SK-N-SH (cell line): ENCODE data around the gene GLYATL1. TPM values are rescaled to one million over a fixed set of nuclear protein-coding genes. Genes with fewer than 3 reads are reported as not detected.

Source experiments
- CTCF ChIA-PET: fragments of 300-600, 350-600 bp; formaldehyde crosslinking; extraction: SDS; loops from one replicate; lab custom pipeline; 2021; lab: Yijun Ruan, JAX
- POLR2A ChIA-PET: fragments of 350-600 bp; sonication (Branson Sonifier 250); formaldehyde crosslinking; extraction: SDS; loops from one replicate; lab custom pipeline; 2020; ENCODE audit warnings: antibody characterized with exemption, inconsistent platforms; lab: Yijun Ruan, JAX
- DNase-seq: peaks from one replicate; pipeline ENCODE4 v3.0.0; 2012
- H2AFZ ChIP-seq: fragments of 200-600 bp; sonication (generic); 2 replicates; pipeline ENCODE4 v1.8.1; 2016; ENCODE audit warnings: antibody characterized with exemption, mild to moderate bottlenecking, low read depth
- H3F3A ChIP-seq: fragments of 200-600 bp; sonication (generic); replicated peaks from 2 replicates; pipeline ENCODE3; 2016; ENCODE audit warnings: antibody characterized with exemption, mild to moderate bottlenecking; ENCODE audit not compliant: insufficient read depth
- H3K27ac ChIP-seq, 2 experiments: fragments of 200-500 bp in 1 of 2; fragments of 200-600 bp in 1 of 2; sonication (Bioruptor generic) in 1 of 2; sonication (generic), shearing (Covaris generic) in 1 of 2; 2 replicates each; pipeline versions ENCODE4 v1.5.1 to v1.6.1; 2014 to 2016; ENCODE audit warnings: low read depth in 2 of 2, inconsistent platforms in 1 of 2, low read length in 1 of 2, mild to moderate bottlenecking in 1 of 2, mixed read lengths in 1 of 2
- H3K27me3 ChIP-seq: fragments of 200-600 bp; sonication (generic), shearing (Covaris generic); 2 replicates; pipeline ENCODE4 v1.6.1; 2016; ENCODE audit warnings: mixed run types; ENCODE audit not compliant: insufficient read depth
- H3K36me3 ChIP-seq, 2 experiments: fragments of 200-500 bp in 1 of 2; fragments of 200-600 bp in 1 of 2; sonication (Bioruptor generic) in 1 of 2; sonication (generic) in 1 of 2; replicated peaks in 1 of 2; 2 replicates each; pipeline versions ENCODE3 to v1.5.1; 2014 to 2016; ENCODE audit warnings: low read length in 1 of 2, mild to moderate bottlenecking in 1 of 2; ENCODE audit not compliant: insufficient read depth in 2 of 2, control insufficient read depth in 1 of 2
- H3K4me1 ChIP-seq, 2 experiments: fragments of 200-500 bp in 1 of 2; fragments of 200-600 bp in 1 of 2; sonication (Bioruptor generic) in 1 of 2; sonication (generic), shearing (Covaris generic) in 1 of 2; 2 replicates each; pipeline versions ENCODE4 v1.5.1 to v1.6.1; 2014 to 2016; ENCODE audit warnings: low read depth in 1 of 2, low read length in 1 of 2, mixed run types in 1 of 2; ENCODE audit not compliant: insufficient read depth in 2 of 2, control insufficient read depth in 1 of 2
- H3K4me2 ChIP-seq: fragments of 200-600 bp; sonication (generic), shearing (Covaris generic); 2 replicates; pipeline ENCODE4 v1.6.1; 2017; ENCODE audit warnings: mixed run types
- H3K4me3 ChIP-seq, 2 experiments: fragments of 200-500 bp in 1 of 2; fragments of 200-600 bp in 1 of 2; sonication (Bioruptor generic) in 1 of 2; sonication (generic), shearing (Covaris generic) in 1 of 2; 2 replicates each; pipeline versions ENCODE4 v1.5.1 to v1.8.1; 2014 to 2016; ENCODE audit warnings: low read depth in 2 of 2, inconsistent platforms in 1 of 2, low read length in 1 of 2, mild to moderate bottlenecking in 1 of 2, mixed read lengths in 1 of 2, moderate library complexity in 1 of 2
- H3K79me2 ChIP-seq: fragments of 200-600 bp; sonication (generic); 2 replicates; pipeline ENCODE4 v1.8.1; 2017; ENCODE audit warnings: mild to moderate bottlenecking; ENCODE audit not compliant: insufficient read depth
- H3K9ac ChIP-seq: fragments of 200-600 bp; sonication (generic); 2 replicates; pipeline ENCODE4 v1.6.1; 2017; ENCODE audit warnings: mixed run types
- H3K9me2 ChIP-seq: fragments of 200-600 bp; sonication (generic); 2 replicates; pipeline ENCODE4 v1.6.1; 2017; ENCODE audit warnings: mixed run types
- H3K9me3 ChIP-seq: fragments of 200-600 bp; sonication (generic); 2 replicates; pipeline ENCODE4 v1.6.1; 2017; ENCODE audit warnings: mixed run types, mild to moderate bottlenecking, moderate library complexity
- H4K20me1 ChIP-seq: fragments of 200-600 bp; sonication (generic); 2 replicates; pipeline ENCODE4 v1.6.1; 2017; ENCODE audit warnings: mild to moderate bottlenecking, mixed run types; ENCODE audit not compliant: insufficient read depth
- CHD2 ChIP-seq: fragments of 150-350 bp; IDR thresholded peaks from 2 replicates; pipeline ENCODE4 v1.6.1; 2018; ENCODE audit warnings: low read length; ENCODE audit not compliant: partially characterized antibody
- EP300 ChIP-seq, 2 experiments: IDR thresholded peaks; 2 replicates each; pipeline versions ENCODE4 v1.4.0 to v1.6.1; 2012; ENCODE audit warnings: borderline replicate concordance in 1 of 2, low read depth in 1 of 2, low read length in 1 of 2
- EZH2phosphoT487 ChIP-seq: fragments of 200-600 bp; sonication (generic); IDR thresholded peaks from 2 replicates; pipeline ENCODE4 v1.6.1; 2017; ENCODE audit warnings: low read depth, mixed run types, mild to moderate bottlenecking, antibody characterized with exemption, moderate library complexity, borderline replicate concordance
- FOXM1 ChIP-seq: IDR thresholded peaks from 2 replicates; pipeline ENCODE4 v1.4.0; 2012; ENCODE audit warnings: low read depth, mild to moderate bottlenecking
- JUND ChIP-seq: IDR thresholded peaks from 2 replicates; pipeline ENCODE4 v1.4.0; 2012
- MAX ChIP-seq: IDR thresholded peaks from 2 replicates; pipeline ENCODE4 v1.4.0; 2012; ENCODE audit warnings: low read depth
- MEF2A ChIP-seq: IDR thresholded peaks from 2 replicates; pipeline ENCODE4 v1.4.0; 2012; ENCODE audit warnings: low read depth, borderline replicate concordance
- MXI1 ChIP-seq: IDR thresholded peaks from 2 replicates; pipeline ENCODE4 v1.6.1; 2012; ENCODE audit warnings: mild to moderate bottlenecking, low read depth, low read length, improper control_type of control experiment
- NRF1 ChIP-seq: IDR thresholded peaks from 2 replicates; pipeline ENCODE4 v1.6.1; 2012; ENCODE audit warnings: low read depth, mild to moderate bottlenecking, low read length
- POLR2AphosphoS5 ChIP-seq: IDR thresholded peaks from 2 replicates; pipeline ENCODE4 v1.6.1; 2012; ENCODE audit warnings: low read depth, low read length
- RCOR1 ChIP-seq: fragments of 150-350 bp; IDR thresholded peaks from 2 replicates; pipeline ENCODE4 v1.6.1; 2017; ENCODE audit warnings: antibody characterized with exemption, low read length
- RXRA ChIP-seq: IDR thresholded peaks from 2 replicates; pipeline ENCODE4 v1.4.0; 2012; ENCODE audit warnings: low read depth, mild to moderate bottlenecking, borderline replicate concordance
- SIN3A ChIP-seq: IDR thresholded peaks from 2 replicates; pipeline ENCODE4 v1.6.1; 2012; ENCODE audit warnings: low read depth, mild to moderate bottlenecking, low read length, moderate library complexity, borderline replicate concordance
- TCF12 ChIP-seq: IDR thresholded peaks from 2 replicates; pipeline ENCODE4 v1.4.0; 2012
- TEAD4 ChIP-seq: IDR thresholded peaks from 2 replicates; pipeline ENCODE4 v1.4.0; 2012; ENCODE audit warnings: mild to moderate bottlenecking, borderline replicate concordance; ENCODE audit not compliant: insufficient read depth
- YY1 ChIP-seq: IDR thresholded peaks from 2 replicates; pipeline ENCODE4 v1.4.0; 2012; ENCODE audit warnings: low read depth, mild to moderate bottlenecking
- ZBTB33 ChIP-seq: IDR thresholded peaks from 2 replicates; pipeline ENCODE4 v1.4.0; 2012; ENCODE audit warnings: low read depth, borderline replicate concordance
- WGBS: methylation state at CpG from one replicate; pipeline ENCODE4 v1.1.6; 2017; ENCODE audit warnings: low lambda C conversion rate; 5-methylcytosine and 5-hydroxymethylcytosine counted together
- polyA plus RNA-seq, 3 experiments: library from polyadenylated mRNA; depleted of rRNA; stranded (reverse); fragments of >200 nt; gene quantifications; 2 replicates each; pipeline ENCODE4 v1.2.3, GENCODE V29; 2012

GLYATL1 gene
- polyA plus RNA-seq, 1 of the 3 experiments (the other 2 are of a cell fraction) = 0.21 TPM

- H3K4me2 ChIP-seq = no peak overlapping the region
- POLR2A ChIA-PET = interaction anchor here (1.2 kb wide), 1 partner anchor 22 kb away, joined by 3 read pairs; no protein-coding TSS in a partner anchor
- H3K9me3 ChIP-seq = no peaks in the 10 kb centered on the region
- no peaks in the 10 kb centered on the region for H3K9me2 ChIP-seq
- TF ChIP-seq YY1 (no peak), CHD2 (no peak), NRF1 (no peak), EZH2phosphoT487 (no peak), MAX (no peak), MXI1 (no peak), MEF2A (no peak)
- TF ChIP-seq, all 33 proteins: peak for 0
- H3F3A ChIP-seq = no peaks in the 10 kb centered on the region
- CTCF ChIA-PET = interaction anchor here (1.3 to 2.4 kb wide), 4 partner anchors 20 to 230 kb away, joined by 5 to 10 read pairs (median 7); no protein-coding TSS in a partner anchor
- no peaks in the 10 kb centered on the region for H3K27me3 ChIP-seq
- no peak overlapping the region for H3K9ac ChIP-seq
- H4K20me1 ChIP-seq = no peaks in the 10 kb centered on the region
- WGBS = 20% methylated on average over 6 of the region's 6 CpGs
- no peak for DNase-seq
- H3K27ac ChIP-seq = no peak overlapping the region
- peak overlapping the region; percentile 6; the same call in 1 of the 2 replicates for H2AFZ ChIP-seq
- peaks cover 0 to 9% of the 10 kb centered on the region in 2 experiments; a peak in 2 of 4 replicates for H3K4me1 ChIP-seq
- H3K4me3 ChIP-seq = no peak overlapping the region
- H3K36me3 ChIP-seq = no peaks in the 10 kb centered on the region
- H3K79me2 ChIP-seq = no peaks in the 10 kb centered on the region
These were observed 11.2 kb upstream of the GLYATL1 start for GRCh38 chr11:58928107-58928499.

- Histone ChIP-seq H3K4me3 (no peak overlapping the region), H3K4me2 (no peak overlapping the region), H3K36me3 (no peaks in the 10 kb centered on the region), H3K9me2 (no peaks in the 10 kb centered on the region), H3K27me3 (no peaks in the 10 kb centered on the region), H3K9ac (no peak overlapping the region), H2AFZ (no peak overlapping the region), H3F3A (no peaks in the 10 kb centered on the region), H3K79me2 (no peaks in the 10 kb centered on the region), H3K4me1 (peaks cover 0 to 6% of the 10 kb centered on the region in 2 experiments; a peak in 2 of 4 replicates), H3K27ac (no peak overlapping the region), H3K9me3 (no peaks in the 10 kb centered on the region), H4K20me1 (no peaks in the 10 kb centered on the region)
- no peak for DNase-seq
- CTCF ChIA-PET = interaction anchor here (1.3 to 2.4 kb wide), 3 partner anchors 22 to 230 kb away, joined by 5 to 10 read pairs (median 7); no protein-coding TSS in a partner anchor
- POLR2A ChIA-PET = no interaction called here
- no peak for TF ChIP-seq RXRA
- no peak for TF ChIP-seq MXI1
- TF ChIP-seq MAX = no peak
- TF ChIP-seq MEF2A = no peak
- no peak for TF ChIP-seq FOXM1
- TF ChIP-seq TEAD4 = no peak
- TF ChIP-seq JUND = no peak
- TF ChIP-seq ZBTB33 = no peak
- no peak for TF ChIP-seq SIN3A
- TF ChIP-seq EP300 (IDR thresholded peaks at IDR 0.05; ENCODE audit: borderline replicate concordance in 1 of 2, low read depth in 1 of 2, low read length in 1 of 2) = no peak
- TF ChIP-seq POLR2AphosphoS5 = no peak
- TF ChIP-seq RCOR1 = no peak
- no peak for TF ChIP-seq TCF12
These were observed 10.6 kb upstream of the GLYATL1 start for GRCh38 chr11:58928691-58929090.
